Neural crest cell (in vitro differentiated cells): Measurements from ENCODE around the gene RRP15. TPM values are rescaled to one million over a fixed set of nuclear protein-coding genes. Genes with fewer than 3 reads are reported as not detected.
A peak's percentile ranks its signal among the peaks of the same experiment; 100 is the strongest.

Source experiments
- DNase-seq: peaks from one replicate; pipeline ENCODE4 v3.0.0; 2021; ENCODE audit warnings: low read depth, mixed read lengths, low spot score
- H3K27ac Mint-ChIP-seq: one replicate; pipeline ENCODE4 v1.8.0; 2021; ENCODE audit warnings: mild to moderate bottlenecking, mixed read lengths; ENCODE audit not compliant: unreplicated experiment
- H3K27me3 Mint-ChIP-seq: 2 replicates; pipeline ENCODE4 v1.8.0; 2021; ENCODE audit warnings: low read depth, mild to moderate bottlenecking, mixed read lengths
- H3K36me3 Mint-ChIP-seq: 2 replicates; pipeline ENCODE4 v1.8.0; 2021; ENCODE audit warnings: low read depth, mild to moderate bottlenecking, mixed read lengths
- H3K4me1 Mint-ChIP-seq: 2 replicates; pipeline ENCODE4 v1.8.0; 2021; ENCODE audit warnings: mixed read lengths
- H3K4me3 Mint-ChIP-seq: one replicate; pipeline ENCODE4 v1.8.0; 2021; ENCODE audit warnings: mild to moderate bottlenecking, mixed read lengths
- H3K9me3 Mint-ChIP-seq: 2 replicates; pipeline ENCODE4 v1.8.0; 2021; ENCODE audit warnings: mixed read lengths
- total RNA-seq: library from RNA; stranded (reverse); gene quantifications from 2 replicates; pipeline ENCODE4 v1.2.1, GENCODE V29; 2021
- TF ChIP-seq, protein P1 (sequence below): fragments of 200-600 bp; sonication (generic); conservative IDR thresholded peaks from 2 replicates; pipeline ENCODE4 v1.5.0; 2021; ENCODE audit warnings: antibody characterized with exemption, mild to moderate bottlenecking

The RRP15 gene
- total RNA-seq, 1 donor from 2014 or later = 34.9 TPM

DNA sequence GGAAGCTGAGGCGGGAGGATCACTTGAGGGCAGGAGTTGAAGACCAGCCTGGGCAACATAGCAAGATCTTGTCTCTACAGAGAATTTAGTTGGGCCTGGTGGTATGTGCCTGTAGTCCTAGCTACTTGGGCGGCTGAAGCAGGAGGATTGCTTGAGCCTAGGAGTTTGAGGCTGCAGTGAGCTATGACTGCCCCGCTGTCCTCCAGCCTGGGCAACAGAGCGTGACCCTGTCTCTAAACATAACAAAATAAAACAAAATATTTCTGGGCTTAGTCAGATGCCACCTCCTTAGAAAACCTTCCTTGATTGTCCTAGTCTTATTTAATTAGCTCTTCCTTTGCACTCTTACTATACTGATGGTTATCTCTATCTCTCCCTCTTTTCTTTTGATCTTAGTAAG is 68.6 kb downstream of the RRP15 start:
- no peak overlapping the region for H3K4me3 Mint-ChIP-seq

DNA sequence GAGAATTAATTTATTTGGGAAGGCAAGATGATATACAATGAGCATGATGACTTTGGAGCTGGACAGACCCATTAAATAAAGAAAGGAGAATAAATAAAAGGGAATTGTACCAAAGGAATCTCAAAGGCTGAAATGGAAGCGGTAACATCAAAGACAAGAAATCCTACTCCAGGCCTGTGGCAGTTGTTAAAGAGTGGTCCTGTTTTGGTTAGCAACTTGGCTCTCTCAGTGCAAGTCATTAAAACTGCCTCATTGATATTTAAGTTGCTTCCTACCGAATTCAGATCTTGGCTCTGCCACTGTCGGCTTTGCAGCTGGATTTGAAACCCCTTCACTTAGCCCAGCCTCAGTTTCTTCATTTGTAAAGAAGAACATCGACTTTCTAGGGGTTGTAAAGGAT is 70.2 kb downstream of the RRP15 start:
- H3K36me3 Mint-ChIP-seq = no peaks in the 10 kb centered on the region
- DNase-seq = no peak
- no peaks in the 10 kb centered on the region for H3K9me3 Mint-ChIP-seq
- H3K27me3 Mint-ChIP-seq = no peaks in the 10 kb centered on the region
- TF ChIP-seq, protein P1, sequence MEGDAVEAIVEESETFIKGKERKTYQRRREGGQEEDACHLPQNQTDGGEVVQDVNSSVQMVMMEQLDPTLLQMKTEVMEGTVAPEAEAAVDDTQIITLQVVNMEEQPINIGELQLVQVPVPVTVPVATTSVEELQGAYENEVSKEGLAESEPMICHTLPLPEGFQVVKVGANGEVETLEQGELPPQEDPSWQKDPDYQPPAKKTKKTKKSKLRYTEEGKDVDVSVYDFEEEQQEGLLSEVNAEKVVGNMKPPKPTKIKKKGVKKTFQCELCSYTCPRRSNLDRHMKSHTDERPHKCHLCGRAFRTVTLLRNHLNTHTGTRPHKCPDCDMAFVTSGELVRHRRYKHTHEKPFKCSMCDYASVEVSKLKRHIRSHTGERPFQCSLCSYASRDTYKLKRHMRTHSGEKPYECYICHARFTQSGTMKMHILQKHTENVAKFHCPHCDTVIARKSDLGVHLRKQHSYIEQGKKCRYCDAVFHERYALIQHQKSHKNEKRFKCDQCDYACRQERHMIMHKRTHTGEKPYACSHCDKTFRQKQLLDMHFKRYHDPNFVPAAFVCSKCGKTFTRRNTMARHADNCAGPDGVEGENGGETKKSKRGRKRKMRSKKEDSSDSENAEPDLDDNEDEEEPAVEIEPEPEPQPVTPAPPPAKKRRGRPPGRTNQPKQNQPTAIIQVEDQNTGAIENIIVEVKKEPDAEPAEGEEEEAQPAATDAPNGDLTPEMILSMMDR = no peak
- H3K4me1 Mint-ChIP-seq = peaks cover 15% of the 10 kb centered on the region
- no peak overlapping the region for H3K27ac Mint-ChIP-seq
- no peak overlapping the region for H3K4me3 Mint-ChIP-seq

More for the DNA sequence above, 68.6 kb downstream of the RRP15 start:
- Mint-ChIP-seq H3K9me3 (no peaks in the 10 kb centered on the region), H3K4me1 (peaks cover 18% of the 10 kb centered on the region), H3K36me3 (no peaks in the 10 kb centered on the region), H3K27ac (peak overlapping the region; percentile 24), H3K27me3 (peaks cover 3% of the 10 kb centered on the region)
- no peak for DNase-seq
- TF ChIP-seq, protein P1 = no peak

DNA sequence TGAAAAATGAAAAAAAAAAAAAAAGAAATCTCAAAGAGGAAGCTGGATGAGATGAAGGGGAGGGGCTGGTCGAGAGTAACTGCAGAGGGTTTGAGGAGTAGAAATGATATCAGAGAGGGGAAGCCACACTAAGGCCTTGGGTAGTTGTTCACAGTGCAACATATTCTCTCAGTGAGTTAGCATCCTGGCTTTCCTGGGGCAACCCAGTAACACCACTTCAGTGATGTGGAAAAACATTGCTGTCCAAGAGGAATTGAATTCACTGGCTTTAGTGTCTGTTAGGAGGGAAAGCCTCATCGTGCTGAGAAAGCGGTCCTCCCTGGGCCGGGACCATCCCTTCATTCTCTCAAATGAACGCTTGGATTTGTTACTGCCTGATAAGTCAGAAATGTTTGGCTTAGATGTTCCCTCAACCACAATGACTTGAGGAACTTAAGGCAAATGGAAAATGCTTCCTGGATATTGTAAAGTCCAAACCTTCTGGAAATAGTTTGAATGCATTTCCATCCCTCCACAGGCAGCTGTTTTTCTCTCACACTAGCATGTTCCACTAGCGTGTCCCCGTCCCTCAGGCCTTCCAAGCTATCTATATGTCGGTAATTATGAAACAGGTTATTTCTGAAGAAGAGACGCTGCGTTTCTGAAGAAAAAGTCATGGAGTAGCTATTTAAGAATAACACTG is 72.3 kb downstream of the RRP15 start:
- TF ChIP-seq, protein P1 = no peak
- Mint-ChIP-seq H3K27me3 (no peaks in the 10 kb centered on the region), H3K9me3 (no peaks in the 10 kb centered on the region), H3K27ac (no peak overlapping the region), H3K4me1 (peaks cover 25% of the 10 kb centered on the region), H3K36me3 (no peaks in the 10 kb centered on the region), H3K4me3 (no peak overlapping the region)
- DNase-seq = no peak

DNA sequence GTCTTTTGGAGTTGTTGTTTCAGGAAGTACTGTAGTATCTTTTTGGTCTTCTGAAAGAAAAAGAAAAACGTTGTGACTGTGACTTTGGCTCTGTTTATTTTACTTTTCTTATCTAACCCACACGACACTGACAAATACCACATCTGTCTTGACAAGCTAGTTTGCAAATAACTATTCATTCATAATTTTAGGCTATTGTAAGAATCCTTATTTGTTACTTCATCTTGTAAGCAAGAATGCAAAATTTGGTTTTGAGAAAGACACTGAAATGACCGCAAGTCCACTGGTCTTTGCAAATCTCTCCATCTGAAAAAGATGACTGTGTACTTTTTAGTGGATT is 72.8 kb downstream of the RRP15 start:
- H3K27ac Mint-ChIP-seq = no peak overlapping the region

DNA sequence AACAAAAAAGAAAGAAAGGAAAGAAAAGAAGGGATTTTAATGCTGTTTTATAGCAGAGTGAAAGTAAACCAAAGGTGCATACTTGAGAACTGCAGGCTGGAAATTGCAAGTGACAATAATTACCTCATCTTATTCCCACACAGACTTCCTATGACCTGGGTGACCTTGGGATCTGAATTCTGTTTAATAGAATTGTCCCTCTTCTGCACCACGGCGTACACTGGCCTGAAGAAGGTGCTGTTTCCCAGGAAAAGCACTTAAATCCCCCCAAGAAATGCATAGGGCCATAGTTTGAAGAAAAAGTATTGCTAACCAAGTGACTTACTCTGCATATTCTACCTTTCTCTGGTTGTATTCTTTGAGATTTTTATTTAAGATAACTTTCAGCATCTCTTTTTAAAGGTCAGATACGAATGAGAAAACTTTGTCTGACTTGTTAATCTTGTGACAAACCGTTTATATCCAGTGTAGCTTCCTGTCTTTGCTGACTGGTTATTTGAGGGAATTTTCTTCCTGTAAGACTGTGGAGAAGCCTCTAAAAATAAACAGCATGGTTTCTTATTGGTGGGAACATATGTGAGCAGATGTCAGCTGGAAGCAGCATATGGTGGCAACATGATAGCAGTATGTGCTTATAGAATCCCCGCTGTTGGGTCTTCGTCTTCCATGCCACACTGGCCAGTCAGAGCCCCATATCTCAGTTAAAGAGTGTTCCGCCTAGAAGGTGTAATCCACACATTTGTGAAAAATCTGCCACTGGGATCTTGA is 76.4 kb downstream of the RRP15 start:
- peaks cover 15% of the 10 kb centered on the region for H3K4me1 Mint-ChIP-seq
- peak overlapping the region; percentile 27 for H3K27ac Mint-ChIP-seq
- H3K27me3 Mint-ChIP-seq = no peaks in the 10 kb centered on the region
- no peak for DNase-seq
- no peak overlapping the region for H3K4me3 Mint-ChIP-seq
- TF ChIP-seq, protein P1 = peak; percentile 55
- H3K36me3 Mint-ChIP-seq = no peaks in the 10 kb centered on the region
- no peaks in the 10 kb centered on the region for H3K9me3 Mint-ChIP-seq

More for the DNA sequence above, 72.8 kb downstream of the RRP15 start:
- Mint-ChIP-seq H3K4me1 (peaks cover 25% of the 10 kb centered on the region), H3K4me3 (no peak overlapping the region), H3K36me3 (no peaks in the 10 kb centered on the region), H3K9me3 (no peaks in the 10 kb centered on the region), H3K27me3 (no peaks in the 10 kb centered on the region)
- DNase-seq = no peak
- TF ChIP-seq, protein P1 = no peak
